NCI-H510A treated with DMSO at 0.1 percent for 48 hours (cell line): ENCODE results near the gene JCHAIN.
"Not testable (repeated sequence)": the region's sequence is repeated elsewhere in the genome, so short reads cannot be mapped to it uniquely, and the experiment has no call there.

Source experiments
- DNase-seq: peaks from one replicate; lab custom pipeline; 2025; lab: John Stamatoyannopoulos, UW

The JCHAIN gene

DNA sequence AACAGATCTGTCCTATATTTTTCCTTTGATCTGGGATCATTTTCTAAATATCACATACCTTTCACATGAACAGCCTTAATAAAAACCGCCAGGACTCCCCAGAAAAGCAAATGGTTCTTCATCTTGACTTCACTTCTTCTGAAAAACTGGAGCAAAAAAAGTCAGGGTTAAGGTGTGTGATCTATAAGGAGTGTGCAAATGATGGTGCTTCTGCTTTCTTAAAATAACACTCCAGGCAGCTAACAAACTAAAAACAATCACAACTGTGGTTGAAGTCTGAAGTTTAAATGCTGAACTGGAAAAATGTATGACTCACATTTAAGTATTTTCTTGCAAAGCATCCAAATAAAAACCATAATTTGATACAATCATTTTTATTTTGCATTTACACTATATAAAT is at the start of gene JCHAIN:
Gene JCHAIN, minus strand, starts transcription at position 140 of the 400 bp plus-strand sequence. Its CDS starts 18 bp downstream, at position 122.
- DNase-seq, result no peak

DNA sequence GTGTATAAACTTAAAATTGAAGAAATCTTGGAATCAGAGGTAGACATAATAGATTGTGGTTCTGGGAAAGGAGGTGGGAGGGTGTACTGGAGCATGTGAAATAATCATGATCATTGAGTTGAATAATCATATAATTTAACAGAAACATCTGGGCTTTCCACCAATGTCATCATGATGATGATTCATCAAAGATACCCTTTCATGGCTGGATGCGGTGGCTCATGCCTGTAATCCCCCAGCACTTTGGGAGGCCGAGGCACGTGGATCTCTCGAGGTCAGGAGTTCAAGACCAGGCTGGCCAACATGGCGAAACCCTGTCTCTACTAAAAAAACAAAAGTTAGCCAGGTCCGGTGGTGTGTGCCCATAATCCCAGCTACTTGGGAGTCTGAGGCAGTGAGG is 48.8 kb upstream of the JCHAIN start:
- no peak for DNase-seq

DNA sequence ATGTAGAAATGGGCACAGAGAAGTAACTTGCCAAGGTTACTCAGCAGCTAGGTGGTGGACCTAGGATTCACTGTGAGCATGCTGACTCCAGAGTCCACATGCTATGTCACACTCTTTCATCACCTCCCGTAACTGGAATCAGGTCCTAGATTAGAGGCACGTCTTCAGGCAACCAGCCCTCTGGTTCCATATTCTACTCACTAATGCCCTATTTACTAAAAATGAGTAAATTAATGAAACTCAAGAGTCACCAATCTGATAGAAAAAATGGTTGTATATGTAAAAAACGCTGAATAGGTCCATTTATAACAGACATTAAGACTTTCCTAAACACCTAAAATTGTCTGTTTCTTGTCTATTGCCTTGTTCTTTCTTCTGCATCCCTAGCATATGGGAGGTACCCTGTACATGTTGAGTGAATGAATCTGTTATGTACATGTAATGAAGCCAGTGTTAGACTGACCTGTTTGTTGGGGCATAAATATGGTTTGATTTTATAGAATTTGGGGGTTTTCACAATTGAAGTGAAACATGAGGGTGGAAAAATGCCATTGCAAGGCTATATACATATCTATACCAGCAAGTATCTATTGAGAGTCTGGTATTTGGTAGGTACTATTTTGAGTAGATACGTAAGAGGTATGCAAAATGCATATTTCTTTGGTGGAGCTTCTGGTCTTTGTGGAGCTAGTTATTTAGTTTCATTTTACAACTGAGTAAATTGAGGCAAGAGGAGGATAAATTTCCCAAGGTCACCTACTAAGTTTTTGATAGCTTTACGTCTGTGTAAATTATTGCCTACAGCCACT is 48.0 kb upstream of the JCHAIN start:
- no peak for DNase-seq

DNA sequence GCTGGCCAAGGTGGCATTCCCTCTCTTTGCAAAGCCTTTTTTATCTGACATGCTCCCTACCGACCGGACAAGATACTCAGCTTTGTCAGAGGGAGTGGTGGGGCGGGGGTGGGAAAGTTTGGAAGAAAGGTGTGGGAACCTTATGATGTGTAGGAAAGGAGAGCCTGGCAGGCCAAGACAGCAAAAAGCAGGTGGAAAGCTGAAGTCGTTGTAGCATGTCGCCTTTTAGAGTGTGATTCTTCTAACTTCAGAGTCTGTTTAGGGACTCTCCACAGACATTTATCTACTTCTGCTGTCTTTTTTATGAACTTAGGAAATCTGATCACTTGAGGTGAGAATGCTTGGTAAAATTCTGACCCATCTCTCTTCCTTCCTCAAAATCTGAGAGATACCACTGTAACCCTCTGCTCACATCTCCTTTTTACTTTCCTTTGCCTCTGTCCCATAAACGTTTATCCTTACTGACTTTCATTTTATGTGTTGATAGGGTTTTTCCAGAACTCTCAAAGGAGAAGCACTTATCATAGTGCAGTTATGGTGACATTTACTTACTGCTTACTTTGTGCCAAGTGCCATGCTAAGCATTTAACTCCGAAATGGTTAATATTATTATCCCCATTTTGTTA is 47.3 kb upstream of the JCHAIN start:
- no peak for DNase-seq

DNA sequence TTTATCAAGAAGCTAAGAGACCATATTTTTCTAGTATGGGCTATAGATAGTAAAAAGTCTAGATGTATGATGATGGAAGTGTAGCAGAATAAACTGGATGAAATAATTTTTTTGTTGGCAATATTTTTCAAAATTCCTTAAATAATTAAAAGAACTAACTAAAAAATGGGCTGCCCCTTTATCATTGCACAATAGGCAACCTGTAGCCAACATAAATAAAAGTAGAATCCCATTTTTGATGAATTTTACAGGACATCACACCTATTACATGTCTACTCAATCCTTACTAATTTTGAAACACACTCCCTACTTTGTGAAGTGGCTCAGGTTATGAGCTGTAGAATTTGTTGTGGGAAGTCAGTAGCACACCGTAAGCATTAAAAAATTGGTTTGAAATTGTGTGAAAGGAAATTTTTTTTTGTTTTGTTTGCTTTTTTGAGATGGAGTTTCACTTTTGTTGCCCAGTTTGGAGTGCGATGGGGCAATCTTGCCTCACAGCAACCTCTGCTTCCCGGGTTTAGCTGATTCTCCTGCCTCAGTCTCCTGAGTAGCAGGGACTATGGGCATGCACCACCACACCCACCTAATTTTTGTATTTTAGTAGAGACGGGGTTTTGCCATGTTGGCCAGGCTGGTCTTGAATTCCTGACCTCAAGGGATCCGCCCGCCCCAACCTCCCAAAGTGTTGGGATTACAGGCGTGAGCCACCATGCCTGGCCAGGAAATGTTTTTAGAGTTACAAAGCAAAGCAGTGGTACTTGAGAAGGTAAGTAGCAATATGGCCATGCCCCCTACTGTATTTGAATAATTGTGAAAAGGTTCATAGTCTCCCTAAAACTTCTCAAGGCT is 46.5 kb upstream of the JCHAIN start:
- no peak for DNase-seq

DNA sequence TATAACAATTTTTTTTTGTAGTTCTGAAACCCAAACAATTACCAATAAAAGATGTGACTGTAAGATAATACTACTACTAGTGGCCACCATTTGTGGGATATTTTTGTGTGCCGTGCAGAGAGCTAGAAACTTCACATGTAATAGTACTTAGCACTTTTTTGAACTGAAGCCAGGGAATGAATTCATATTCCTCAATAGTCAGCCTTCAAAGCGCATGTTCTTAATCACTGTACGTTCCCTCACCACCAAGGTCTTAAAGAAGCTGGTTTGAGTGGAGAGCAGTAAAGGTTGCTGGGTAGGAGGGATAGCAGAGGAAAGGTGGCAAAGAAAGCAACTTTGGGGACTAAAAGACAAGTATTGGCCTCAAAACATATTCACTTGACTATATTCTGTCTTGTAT is 45.8 kb upstream of the JCHAIN start:
- DNase-seq, result no peak

DNA sequence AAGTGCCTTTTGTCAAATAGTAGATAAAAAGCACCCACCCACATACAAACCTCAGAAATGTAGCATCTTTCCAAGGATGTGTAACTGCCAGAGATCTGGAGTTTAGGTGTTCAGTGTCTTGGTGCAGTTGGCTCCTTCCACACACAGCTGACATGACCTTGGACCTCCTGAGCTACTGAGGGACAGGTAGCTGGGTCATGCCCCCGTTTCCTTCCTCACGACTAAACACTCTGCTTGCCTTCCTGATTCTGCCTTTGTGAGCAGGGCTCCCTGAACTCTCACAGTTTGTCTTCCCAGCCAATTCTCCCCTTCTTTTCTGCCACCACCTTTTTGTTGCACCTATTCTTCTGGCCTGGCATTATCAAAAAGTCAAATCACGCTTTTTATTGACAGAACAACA is 45.3 kb upstream of the JCHAIN start:
- no peak for DNase-seq

DNA sequence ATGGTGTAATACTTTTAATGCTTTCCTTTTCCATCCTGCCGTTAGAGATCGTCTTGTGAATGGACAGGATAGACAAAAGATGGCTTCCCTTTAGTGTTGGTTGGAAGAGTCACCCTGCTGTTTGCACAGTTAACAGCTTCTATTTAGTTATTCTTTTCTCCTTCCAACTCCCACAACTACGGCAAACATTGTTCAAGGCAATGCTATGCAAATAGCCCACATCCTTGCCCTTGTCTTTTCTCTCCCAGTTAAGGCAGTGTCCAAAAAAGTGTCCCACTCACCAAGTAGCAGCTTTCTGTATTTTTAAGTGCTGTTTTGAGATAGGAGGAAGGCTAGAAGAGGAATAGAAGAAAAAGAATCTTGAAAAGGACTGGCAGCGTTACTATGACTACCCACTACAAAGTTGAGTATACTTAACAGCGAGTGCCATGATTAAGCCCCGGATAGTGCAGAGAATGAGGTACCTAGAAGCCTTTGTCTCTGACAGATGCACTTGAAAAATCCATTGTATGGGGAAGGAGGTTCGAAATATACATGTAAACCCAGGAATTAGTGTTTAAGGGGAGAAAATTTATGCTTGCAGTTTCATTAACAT is 43.4 kb upstream of the JCHAIN start:
- peak; percentile 65 for DNase-seq

DNA sequence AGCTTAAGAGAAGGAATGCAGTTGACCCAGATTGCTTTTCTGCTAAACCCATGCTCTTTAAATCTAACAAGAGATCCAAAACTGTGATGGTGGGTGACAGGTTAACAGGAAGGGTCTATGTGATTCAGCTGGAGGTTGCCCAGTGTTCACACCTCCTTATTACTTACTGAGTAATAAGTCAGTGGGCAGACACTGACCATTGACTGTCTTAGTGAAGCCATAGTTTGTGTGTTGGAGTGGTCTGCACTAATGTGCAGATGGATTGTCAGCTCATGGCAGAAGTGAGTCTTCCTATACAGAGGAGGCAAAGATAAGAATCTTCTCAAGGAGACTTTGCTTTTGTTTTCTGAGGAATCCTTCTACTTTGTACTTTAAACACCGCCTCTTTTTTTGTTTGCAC is 40.2 kb upstream of the JCHAIN start:
- DNase-seq, result no peak

DNA sequence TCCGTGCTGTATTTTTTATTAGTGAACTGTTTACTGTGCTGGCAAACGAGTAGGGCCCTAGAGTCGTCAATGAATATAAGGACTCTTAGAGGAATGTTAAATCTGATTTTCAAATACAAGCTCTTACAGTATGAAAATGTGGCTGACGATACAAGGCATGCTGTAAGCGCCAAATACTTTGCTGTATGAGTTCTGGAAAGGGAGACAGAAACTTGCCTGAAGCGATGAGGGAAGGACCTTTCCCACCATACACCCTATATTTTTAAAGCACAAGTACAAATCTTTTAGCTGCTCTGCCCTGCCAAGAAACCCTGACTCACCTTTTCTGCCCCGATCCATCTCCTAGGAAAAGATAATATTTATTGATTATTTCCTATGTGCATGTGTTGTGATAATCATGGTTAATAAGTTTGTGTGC is 39.7 kb upstream of the JCHAIN start:
- no peak for DNase-seq

DNA sequence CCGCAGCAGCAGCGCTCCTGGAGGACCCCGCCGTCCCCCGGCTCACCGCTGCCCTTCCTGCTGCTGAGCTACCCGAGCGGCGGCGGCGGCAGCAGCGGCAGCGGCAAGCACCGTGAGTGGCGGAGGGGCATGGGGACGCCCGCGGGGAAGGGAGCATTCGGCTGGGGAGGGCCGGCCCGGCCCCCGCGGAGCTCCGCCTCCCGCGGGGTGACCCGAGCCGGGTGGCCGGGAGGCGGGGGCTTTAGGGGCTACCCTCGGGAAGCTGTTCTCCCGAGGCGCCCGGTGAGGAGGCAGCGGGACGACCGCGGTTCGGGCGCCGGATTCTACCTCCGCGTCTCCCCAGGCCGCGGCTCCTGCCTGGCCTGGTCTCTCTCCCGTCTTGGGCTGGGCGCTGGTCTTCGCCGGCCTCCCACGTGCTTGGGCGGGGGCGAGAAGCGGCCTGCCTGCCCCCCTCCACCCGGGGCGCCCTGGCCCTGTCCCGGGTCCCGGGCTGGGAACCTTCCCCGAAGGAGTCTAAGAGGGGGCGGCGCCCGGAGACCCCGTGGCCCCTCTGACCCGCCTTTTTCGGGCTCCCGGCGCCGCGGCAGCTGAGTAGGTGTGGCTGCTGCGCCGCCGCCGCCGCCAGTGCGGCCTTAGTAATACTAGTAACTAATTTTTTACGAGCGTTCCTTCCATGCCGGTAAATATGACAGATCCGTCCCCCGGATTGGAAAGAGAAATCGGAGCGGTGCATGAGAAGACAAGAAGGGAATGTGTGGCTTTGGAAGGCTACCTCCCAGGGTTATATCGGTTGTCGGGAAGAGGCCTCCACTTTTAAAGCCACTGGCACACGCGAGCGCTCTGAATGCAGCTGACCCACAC is 39.1 kb upstream of the JCHAIN start:
- peak; percentile 87 for DNase-seq

DNA sequence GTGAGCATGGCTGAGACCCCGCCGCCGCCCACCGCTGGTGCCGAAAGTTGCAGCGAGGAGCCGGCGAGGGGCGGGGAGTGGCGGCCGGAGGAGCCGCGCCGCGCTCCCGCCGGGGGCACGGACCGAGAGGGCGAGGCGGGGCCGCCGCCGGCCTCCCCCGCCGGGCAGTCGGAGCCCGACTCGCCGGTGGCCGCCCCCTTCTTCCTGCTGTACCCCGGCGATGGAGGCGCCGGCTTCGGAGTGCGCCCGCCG is 38.5 kb upstream of the JCHAIN start:
- DNase-seq, result no peak

DNA sequence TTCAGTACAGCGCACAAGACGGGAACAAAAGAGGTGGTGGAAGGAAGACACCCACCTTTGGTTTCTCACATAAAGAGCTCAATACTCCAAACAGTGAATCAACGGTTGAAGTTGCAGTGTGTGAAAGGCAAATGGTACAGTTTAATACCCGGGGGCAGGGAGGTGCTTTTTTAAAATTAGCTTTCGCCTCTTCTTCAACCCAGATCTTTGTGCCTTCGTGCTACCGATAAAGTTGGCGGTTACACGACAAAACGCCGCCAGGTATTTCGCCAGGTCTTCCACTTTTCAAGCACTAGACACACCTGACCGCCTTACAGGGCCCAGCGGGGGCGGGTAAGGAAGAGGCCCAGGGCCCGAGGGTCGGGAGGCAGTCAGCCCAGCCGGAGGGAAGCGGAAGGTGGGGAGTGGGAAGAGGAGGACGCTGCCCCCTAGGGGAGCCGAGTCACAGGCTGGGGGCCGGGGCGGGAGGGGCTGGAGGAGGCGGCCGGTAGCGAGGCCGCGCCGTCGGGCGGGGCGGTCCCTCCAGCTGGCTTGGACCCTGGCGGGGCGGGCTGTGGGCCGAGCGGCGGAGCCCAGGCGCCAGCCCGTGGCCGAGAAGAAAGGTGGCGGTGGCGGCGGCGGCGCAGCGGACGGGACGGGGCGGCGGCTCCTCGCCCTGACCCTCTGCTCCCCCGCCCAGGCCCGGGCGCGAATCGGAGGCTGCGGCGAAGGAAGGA is 38.1 kb upstream of the JCHAIN start:
- peak; percentile 91 for DNase-seq

DNA sequence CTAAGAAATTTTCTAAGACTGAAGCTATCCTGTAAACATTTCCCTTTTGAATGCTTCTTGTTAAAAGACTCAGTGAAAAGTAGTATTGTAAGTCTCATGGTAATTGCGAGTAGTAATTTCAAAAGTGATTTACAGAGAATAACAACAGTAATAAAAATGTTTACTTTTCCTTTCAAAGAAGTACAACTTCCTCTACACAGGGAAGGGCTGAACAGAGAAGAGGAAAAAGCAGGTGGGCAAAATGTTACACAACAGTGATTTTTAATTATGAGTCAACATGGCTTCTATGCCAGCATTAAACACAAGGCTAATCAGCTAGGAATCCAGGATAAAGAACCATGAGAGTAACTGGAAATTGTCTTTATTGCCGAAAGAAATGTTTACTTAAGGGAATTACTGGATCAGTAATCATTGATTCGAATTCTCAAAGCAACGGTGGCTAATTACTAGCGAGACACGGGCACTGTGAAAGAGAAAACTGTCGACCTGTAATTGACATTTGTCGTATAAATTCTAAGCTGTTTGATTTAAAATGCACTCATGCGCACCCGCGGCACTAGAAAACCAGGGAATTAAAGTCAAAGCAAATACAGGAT is 37.4 kb upstream of the JCHAIN start:
- DNase-seq, result peak; percentile 90

DNA sequence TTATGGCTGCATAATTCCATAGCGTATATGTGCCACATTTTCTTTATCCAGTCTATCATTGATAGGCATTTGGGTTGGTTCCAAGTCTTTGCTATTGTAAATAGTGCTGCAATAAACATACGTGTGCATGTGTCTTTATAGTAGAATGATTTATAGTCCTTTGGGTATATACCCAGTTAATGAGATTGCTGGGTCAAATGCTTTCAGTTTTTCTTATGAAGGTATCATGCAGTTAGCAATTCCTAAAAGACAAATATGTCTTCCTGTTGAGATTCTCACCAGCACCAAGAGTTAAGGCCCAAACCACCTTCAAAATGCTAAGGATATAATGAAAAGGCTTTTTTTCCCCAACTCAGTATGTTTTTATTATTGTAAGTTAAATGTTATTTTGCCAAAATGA is 36.3 kb upstream of the JCHAIN start:
- DNase-seq, result not testable (repeated sequence)

DNA sequence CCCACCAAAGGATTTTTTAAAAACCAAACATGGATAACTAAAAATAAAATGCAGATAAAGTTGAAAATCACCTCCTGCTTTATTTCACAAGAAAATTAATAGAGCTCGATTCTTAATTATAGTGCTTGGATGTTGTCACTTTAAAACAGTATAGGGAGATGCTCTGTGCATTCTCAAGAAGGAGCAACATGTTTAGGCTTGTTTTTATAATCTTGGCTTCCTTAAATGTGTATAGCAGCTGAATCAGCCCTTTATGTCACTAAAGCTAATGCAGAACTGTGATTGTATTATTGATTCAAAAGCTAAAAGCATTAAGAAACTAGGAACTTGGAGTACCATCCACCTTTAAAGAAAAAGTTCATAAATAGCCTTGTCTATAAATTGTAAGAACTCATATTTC is 35.0 kb upstream of the JCHAIN start:
- no peak for DNase-seq

DNA sequence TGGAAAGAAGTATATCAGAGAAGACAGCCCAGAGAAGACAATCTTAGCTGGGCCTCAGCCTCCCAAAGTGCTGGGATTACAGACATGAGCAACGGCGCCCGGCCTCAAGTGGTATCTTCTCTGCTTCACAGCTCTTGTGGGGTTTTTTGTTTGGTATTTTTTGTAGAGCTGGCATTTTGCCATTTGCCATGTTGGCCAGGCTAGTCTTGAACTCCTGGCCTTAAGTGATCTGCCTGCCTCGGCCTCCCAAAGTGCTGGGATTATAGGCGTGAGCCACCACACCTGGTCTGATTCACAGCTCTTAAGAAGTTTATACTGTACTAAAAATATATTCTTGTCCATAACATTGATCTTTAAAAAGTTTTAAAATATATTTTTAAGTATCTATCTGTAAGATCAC is 34.4 kb upstream of the JCHAIN start:
- no peak for DNase-seq

DNA sequence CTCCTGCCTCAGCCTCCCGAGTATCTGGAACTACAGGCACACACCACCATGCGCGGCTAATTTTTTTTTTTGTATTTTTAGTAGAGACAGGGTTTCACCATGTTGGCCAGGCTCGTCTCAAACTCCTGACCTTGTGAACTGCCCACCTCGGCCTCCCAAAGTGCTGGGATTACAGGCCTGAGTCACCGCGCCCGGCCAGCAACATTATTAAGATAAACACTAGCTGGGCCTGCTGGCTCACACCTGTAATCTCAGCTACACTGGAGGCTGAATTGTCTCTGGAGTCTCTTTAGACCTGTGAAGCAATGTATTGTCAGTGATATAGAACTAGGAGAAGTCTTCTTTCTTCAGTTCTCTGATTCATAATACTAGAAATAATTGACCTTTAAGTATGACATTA is 32.1 kb upstream of the JCHAIN start:
- not testable (repeated sequence) for DNase-seq

DNA sequence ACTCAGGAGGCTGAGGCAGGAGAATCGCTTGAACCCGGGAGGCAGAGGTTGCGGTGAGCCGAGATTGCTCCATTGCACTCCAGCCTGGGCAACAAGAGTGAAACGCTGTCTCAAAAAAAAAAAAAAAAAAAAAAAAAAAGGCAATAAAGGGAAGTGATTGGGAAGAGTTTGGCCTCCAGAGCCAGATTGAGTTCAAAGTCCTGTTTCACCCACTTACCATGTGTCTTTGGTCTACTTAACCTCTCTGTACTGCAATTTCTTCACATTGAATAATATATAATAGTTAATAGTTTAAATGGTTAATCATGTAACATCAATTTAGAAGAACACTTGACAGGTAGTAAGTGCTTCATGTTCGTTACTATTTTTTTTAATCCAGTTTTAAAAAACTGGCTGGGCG is 28.3 kb upstream of the JCHAIN start:
- not testable (repeated sequence) for DNase-seq

DNA sequence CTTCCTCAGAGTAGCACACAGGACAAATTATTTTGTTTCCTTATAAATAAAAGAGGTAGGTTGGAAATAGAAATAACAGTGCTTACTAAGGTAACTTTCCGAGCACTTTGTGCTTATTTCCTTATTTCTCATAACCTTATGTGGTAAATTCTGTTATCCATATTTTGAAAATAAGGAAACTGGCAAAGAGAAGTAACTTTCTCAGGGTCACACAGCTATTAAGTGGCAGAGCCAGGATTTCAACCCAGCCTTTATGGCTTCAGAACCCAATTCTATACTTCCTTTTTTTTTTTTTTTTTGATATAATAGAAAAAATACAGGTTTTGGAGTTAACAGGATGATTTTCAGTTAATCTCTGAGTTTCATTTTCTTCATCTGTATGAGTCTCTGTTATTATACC is 25.4 kb upstream of the JCHAIN start:
- no peak for DNase-seq

DNA sequence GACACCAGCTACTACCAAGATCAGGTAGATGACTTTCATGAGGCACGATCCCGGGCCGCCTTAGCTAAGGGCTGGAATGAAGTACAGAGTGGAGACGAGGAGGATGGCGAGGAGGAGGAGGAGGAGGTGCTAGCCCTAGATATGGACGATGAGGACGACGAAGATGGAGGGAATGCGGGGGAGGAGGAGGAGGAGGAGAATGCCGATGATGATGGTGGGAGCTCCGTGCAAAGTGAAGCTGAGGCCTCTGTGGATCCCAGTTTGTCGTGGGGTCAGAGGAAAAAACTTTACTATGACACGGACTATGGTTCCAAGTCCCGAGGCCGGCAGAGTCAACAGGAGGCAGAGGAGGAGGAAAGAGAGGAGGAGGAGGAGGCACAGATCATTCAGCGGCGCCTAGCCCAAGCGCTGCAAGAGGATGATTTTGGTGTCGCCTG is 22.5 kb upstream of the JCHAIN start:
- no peak for DNase-seq
